Neural crest cell (in vitro differentiated cells): Measurements from ENCODE around the gene NPVF. TPM values are rescaled to one million over a fixed set of nuclear protein-coding genes. Genes with fewer than 3 reads are reported as not detected.
A peak's percentile ranks its signal among the peaks of the same experiment; 100 is the strongest.

Experiments used
- DNase-seq: peaks from one replicate; pipeline ENCODE4 v3.0.0; 2021; ENCODE audit warnings: low read depth, mixed read lengths, low spot score
- H3K27ac Mint-ChIP-seq: one replicate; pipeline ENCODE4 v1.8.0; 2021; ENCODE audit warnings: mild to moderate bottlenecking, mixed read lengths; ENCODE audit not compliant: unreplicated experiment
- H3K27me3 Mint-ChIP-seq: 2 replicates; pipeline ENCODE4 v1.8.0; 2021; ENCODE audit warnings: low read depth, mild to moderate bottlenecking, mixed read lengths
- H3K36me3 Mint-ChIP-seq: 2 replicates; pipeline ENCODE4 v1.8.0; 2021; ENCODE audit warnings: low read depth, mild to moderate bottlenecking, mixed read lengths
- H3K4me1 Mint-ChIP-seq: 2 replicates; pipeline ENCODE4 v1.8.0; 2021; ENCODE audit warnings: mixed read lengths
- H3K4me3 Mint-ChIP-seq: one replicate; pipeline ENCODE4 v1.8.0; 2021; ENCODE audit warnings: mild to moderate bottlenecking, mixed read lengths
- H3K9me3 Mint-ChIP-seq: 2 replicates; pipeline ENCODE4 v1.8.0; 2021; ENCODE audit warnings: mixed read lengths
- CTCF ChIP-seq: fragments of 200-600 bp; sonication (generic); conservative IDR thresholded peaks from 2 replicates; pipeline ENCODE4 v1.5.0; 2021; ENCODE audit warnings: antibody characterized with exemption, mild to moderate bottlenecking
- total RNA-seq: library from RNA; stranded (reverse); gene quantifications from 2 replicates; pipeline ENCODE4 v1.2.1, GENCODE V29; 2021

NPVF gene
- total RNA-seq, 1 donor from 2014 or later: not detected

- no peaks in the 10 kb centered on the region for H3K36me3 Mint-ChIP-seq
- TF ChIP-seq CTCF: no peak
- H3K27me3 Mint-ChIP-seq: no peaks in the 10 kb centered on the region
- no peaks in the 10 kb centered on the region for H3K4me1 Mint-ChIP-seq
- peak overlapping the region; percentile 86 for H3K4me3 Mint-ChIP-seq
- DNase-seq: no peak
- H3K27ac Mint-ChIP-seq: peak overlapping the region; percentile 6
- H3K9me3 Mint-ChIP-seq: no peaks in the 10 kb centered on the region
Measured at GRCh38 chr7:25179325-25179724, 49.0 kb downstream of the NPVF start.

Other genes starting within 250 kb of the NPVF start
- gene OSBPL3, start 248.3 kb downstream of the NPVF start, total RNA-seq: 10.5 and 11.8 TPM in 2 replicates
- 113 and 124 TPM in 2 replicates for gene CYCS, start 103.2 kb downstream of the NPVF start, total RNA-seq